SK-N-SH (cell line): Measurements from ENCODE around the gene GRAMD2A. TPM values are rescaled to one million over a fixed set of nuclear protein-coding genes. Genes with fewer than 3 reads are reported as not detected.

Source experiments
- CTCF ChIA-PET: fragments of 300-600, 350-600 bp; formaldehyde crosslinking; extraction: SDS; loops from one replicate; lab custom pipeline; 2021; lab: Yijun Ruan, JAX
- POLR2A ChIA-PET: fragments of 350-600 bp; sonication (Branson Sonifier 250); formaldehyde crosslinking; extraction: SDS; loops from one replicate; lab custom pipeline; 2020; ENCODE audit warnings: antibody characterized with exemption, inconsistent platforms; lab: Yijun Ruan, JAX
- DNase-seq: peaks from one replicate; pipeline ENCODE4 v3.0.0; 2012
- H2AFZ ChIP-seq: fragments of 200-600 bp; sonication (generic); 2 replicates; pipeline ENCODE4 v1.8.1; 2016; ENCODE audit warnings: antibody characterized with exemption, mild to moderate bottlenecking, low read depth
- H3F3A ChIP-seq: fragments of 200-600 bp; sonication (generic); replicated peaks from 2 replicates; pipeline ENCODE3; 2016; ENCODE audit warnings: antibody characterized with exemption, mild to moderate bottlenecking; ENCODE audit not compliant: insufficient read depth
- H3K27ac ChIP-seq, 2 experiments: fragments of 200-500 bp in 1 of 2; fragments of 200-600 bp in 1 of 2; sonication (Bioruptor generic) in 1 of 2; sonication (generic), shearing (Covaris generic) in 1 of 2; 2 replicates each; pipeline versions ENCODE4 v1.5.1 to v1.6.1; 2014 to 2016; ENCODE audit warnings: low read depth in 2 of 2, inconsistent platforms in 1 of 2, low read length in 1 of 2, mild to moderate bottlenecking in 1 of 2, mixed read lengths in 1 of 2
- H3K27me3 ChIP-seq: fragments of 200-600 bp; sonication (generic), shearing (Covaris generic); 2 replicates; pipeline ENCODE4 v1.6.1; 2016; ENCODE audit warnings: mixed run types; ENCODE audit not compliant: insufficient read depth
- H3K36me3 ChIP-seq, 2 experiments: fragments of 200-500 bp in 1 of 2; fragments of 200-600 bp in 1 of 2; sonication (Bioruptor generic) in 1 of 2; sonication (generic) in 1 of 2; replicated peaks in 1 of 2; 2 replicates each; pipeline versions ENCODE3 to v1.5.1; 2014 to 2016; ENCODE audit warnings: low read length in 1 of 2, mild to moderate bottlenecking in 1 of 2; ENCODE audit not compliant: insufficient read depth in 2 of 2, control insufficient read depth in 1 of 2
- H3K4me1 ChIP-seq, 2 experiments: fragments of 200-500 bp in 1 of 2; fragments of 200-600 bp in 1 of 2; sonication (Bioruptor generic) in 1 of 2; sonication (generic), shearing (Covaris generic) in 1 of 2; 2 replicates each; pipeline versions ENCODE4 v1.5.1 to v1.6.1; 2014 to 2016; ENCODE audit warnings: low read depth in 1 of 2, low read length in 1 of 2, mixed run types in 1 of 2; ENCODE audit not compliant: insufficient read depth in 2 of 2, control insufficient read depth in 1 of 2
- H3K4me2 ChIP-seq: fragments of 200-600 bp; sonication (generic), shearing (Covaris generic); 2 replicates; pipeline ENCODE4 v1.6.1; 2017; ENCODE audit warnings: mixed run types
- H3K4me3 ChIP-seq, 2 experiments: fragments of 200-500 bp in 1 of 2; fragments of 200-600 bp in 1 of 2; sonication (Bioruptor generic) in 1 of 2; sonication (generic), shearing (Covaris generic) in 1 of 2; 2 replicates each; pipeline versions ENCODE4 v1.5.1 to v1.8.1; 2014 to 2016; ENCODE audit warnings: low read depth in 2 of 2, inconsistent platforms in 1 of 2, low read length in 1 of 2, mild to moderate bottlenecking in 1 of 2, mixed read lengths in 1 of 2, moderate library complexity in 1 of 2
- H3K79me2 ChIP-seq: fragments of 200-600 bp; sonication (generic); 2 replicates; pipeline ENCODE4 v1.8.1; 2017; ENCODE audit warnings: mild to moderate bottlenecking; ENCODE audit not compliant: insufficient read depth
- H3K9ac ChIP-seq: fragments of 200-600 bp; sonication (generic); 2 replicates; pipeline ENCODE4 v1.6.1; 2017; ENCODE audit warnings: mixed run types
- H3K9me2 ChIP-seq: fragments of 200-600 bp; sonication (generic); 2 replicates; pipeline ENCODE4 v1.6.1; 2017; ENCODE audit warnings: mixed run types
- H3K9me3 ChIP-seq: fragments of 200-600 bp; sonication (generic); 2 replicates; pipeline ENCODE4 v1.6.1; 2017; ENCODE audit warnings: mixed run types, mild to moderate bottlenecking, moderate library complexity
- H4K20me1 ChIP-seq: fragments of 200-600 bp; sonication (generic); 2 replicates; pipeline ENCODE4 v1.6.1; 2017; ENCODE audit warnings: mild to moderate bottlenecking, mixed run types; ENCODE audit not compliant: insufficient read depth
- EP300 ChIP-seq, 2 experiments: IDR thresholded peaks; 2 replicates each; pipeline versions ENCODE4 v1.4.0 to v1.6.1; 2012; ENCODE audit warnings: borderline replicate concordance in 1 of 2, low read depth in 1 of 2, low read length in 1 of 2
- EZH2phosphoT487 ChIP-seq: fragments of 200-600 bp; sonication (generic); IDR thresholded peaks from 2 replicates; pipeline ENCODE4 v1.6.1; 2017; ENCODE audit warnings: low read depth, mixed run types, mild to moderate bottlenecking, antibody characterized with exemption, moderate library complexity, borderline replicate concordance
- FOXM1 ChIP-seq: IDR thresholded peaks from 2 replicates; pipeline ENCODE4 v1.4.0; 2012; ENCODE audit warnings: low read depth, mild to moderate bottlenecking
- GABPA ChIP-seq: IDR thresholded peaks from 2 replicates; pipeline ENCODE4 v1.4.0; 2012; ENCODE audit warnings: low read depth, mild to moderate bottlenecking
- NFIC ChIP-seq: IDR thresholded peaks from 2 replicates; pipeline ENCODE4 v1.4.0; 2012; ENCODE audit warnings: borderline replicate concordance
- PBX3 ChIP-seq: IDR thresholded peaks from 2 replicates; pipeline ENCODE4; 2012
- POLR2AphosphoS5 ChIP-seq: IDR thresholded peaks from 2 replicates; pipeline ENCODE4 v1.6.1; 2012; ENCODE audit warnings: low read depth, low read length
- RAD21 ChIP-seq: IDR thresholded peaks from 2 replicates; pipeline ENCODE4 v1.6.1; 2012; ENCODE audit warnings: mild to moderate bottlenecking, low read length
- RCOR1 ChIP-seq: fragments of 150-350 bp; IDR thresholded peaks from 2 replicates; pipeline ENCODE4 v1.6.1; 2017; ENCODE audit warnings: antibody characterized with exemption, low read length
- REST ChIP-seq: IDR thresholded peaks from 2 replicates; pipeline ENCODE4 v1.6.1; 2012; ENCODE audit warnings: mild to moderate bottlenecking, low read depth, low read length, moderate library complexity
- RFX5 ChIP-seq: IDR thresholded peaks from 2 replicates; pipeline ENCODE4 v1.6.1; 2012; ENCODE audit warnings: mild to moderate bottlenecking, improper control_type of control experiment, low read length
- SIN3A ChIP-seq: IDR thresholded peaks from 2 replicates; pipeline ENCODE4 v1.6.1; 2012; ENCODE audit warnings: low read depth, mild to moderate bottlenecking, low read length, moderate library complexity, borderline replicate concordance
- SMC3 ChIP-seq: IDR thresholded peaks from 2 replicates; pipeline ENCODE4 v1.6.1; 2012; ENCODE audit warnings: low read depth, low read length, improper control_type of control experiment
- TAF1 ChIP-seq: IDR thresholded peaks from 2 replicates; pipeline ENCODE4 v1.6.1; 2012; ENCODE audit warnings: low read depth, mild to moderate bottlenecking, low read length, moderate library complexity, borderline replicate concordance
- TEAD4 ChIP-seq: IDR thresholded peaks from 2 replicates; pipeline ENCODE4 v1.4.0; 2012; ENCODE audit warnings: mild to moderate bottlenecking, borderline replicate concordance; ENCODE audit not compliant: insufficient read depth
- USF1 ChIP-seq: IDR thresholded peaks from 2 replicates; pipeline ENCODE4 v1.4.0; 2012; ENCODE audit warnings: low read depth, borderline replicate concordance
- YY1 ChIP-seq: IDR thresholded peaks from 2 replicates; pipeline ENCODE4 v1.4.0; 2012; ENCODE audit warnings: low read depth, mild to moderate bottlenecking
- ZBTB33 ChIP-seq: IDR thresholded peaks from 2 replicates; pipeline ENCODE4 v1.4.0; 2012; ENCODE audit warnings: low read depth, borderline replicate concordance
- WGBS: methylation state at CpG from one replicate; pipeline ENCODE4 v1.1.6; 2017; ENCODE audit warnings: low lambda C conversion rate; 5-methylcytosine and 5-hydroxymethylcytosine counted together
- polyA plus RNA-seq, 3 experiments: library from polyadenylated mRNA; depleted of rRNA; stranded (reverse); fragments of >200 nt; gene quantifications; 2 replicates each; pipeline ENCODE4 v1.2.3, GENCODE V29; 2012

The GRAMD2A gene
- polyA plus RNA-seq, 1 of the 3 experiments (the other 2 are of a cell fraction): 0.10 TPM

GRCh38 chr15:72233769-72234168 lies 36.2 kb upstream of the GRAMD2A start:
- Histone ChIP-seq H3F3A (peaks cover 44% of the 10 kb centered on the region), H3K4me3 (no peak overlapping the region), H3K9ac (no peak overlapping the region), H2AFZ (no peak overlapping the region), H3K79me2 (peaks cover 60% of the 10 kb centered on the region), H4K20me1 (peaks cover 9% of the 10 kb centered on the region; the same call in 1 of the 2 replicates), H3K4me2 (no peak overlapping the region), H3K27ac (no peak overlapping the region), H3K27me3 (no peaks in the 10 kb centered on the region), H3K9me2 (no peaks in the 10 kb centered on the region), H3K36me3 (no peaks in the 10 kb centered on the region), H3K9me3 (no peaks in the 10 kb centered on the region), H3K4me1 (peaks cover 18 to 26% of the 10 kb centered on the region in 2 experiments)
- no peak for TF ChIP-seq SIN3A
- no peak for TF ChIP-seq YY1
- no peak for TF ChIP-seq USF1
- TF ChIP-seq EP300 (IDR thresholded peaks at IDR 0.05; ENCODE audit: borderline replicate concordance in 1 of 2, low read depth in 1 of 2, low read length in 1 of 2): no peak
- no peak for TF ChIP-seq REST
- no peak for TF ChIP-seq RAD21
- no peak for TF ChIP-seq FOXM1
- no peak for TF ChIP-seq POLR2AphosphoS5
- over 99% methylated on average over 6 of the region's 6 CpGs for WGBS
- no peak for DNase-seq
- ChIA-PET POLR2A (no interaction called here), CTCF (interaction anchor here (0.7 to 2.0 kb wide), 4 partner anchors 9 to 222 kb away, joined by 3 to 5 read pairs (median 5); no protein-coding TSS in a partner anchor)

- ChIA-PET POLR2A (interaction anchor here (1.0 to 3.3 kb wide), 6 partner anchors 10 to 88 kb away, joined by 3 to 28 read pairs (median 8); partner anchors contain the start of genes CELF6 and GRAMD2A), CTCF (interaction anchor here (1.0 to 3.5 kb wide), 5 partner anchors 9 to 34 kb away, joined by 3 to 23 read pairs (median 4); no protein-coding TSS in a partner anchor)
- H3K27ac ChIP-seq: peak overlapping the region; percentile 89 to 96
- no peak overlapping the region; the same call in 1 of the 2 replicates for H2AFZ ChIP-seq
- H3K4me1 ChIP-seq: peaks cover 22 to 32% of the 10 kb centered on the region in 2 experiments
- H3K4me3 ChIP-seq: peak overlapping the region; percentile 88 to 90
- peaks cover 46% of the 10 kb centered on the region for H3F3A ChIP-seq
- peak; percentile 44 for DNase-seq
- H4K20me1 ChIP-seq: peaks cover 26% of the 10 kb centered on the region
- H3K79me2 ChIP-seq: peaks cover 76% of the 10 kb centered on the region
- H3K36me3 ChIP-seq: peaks cover 0 to 7% of the 10 kb centered on the region in 2 experiments
- peak overlapping the region; percentile 96 for H3K9ac ChIP-seq
- H3K9me3 ChIP-seq: no peaks in the 10 kb centered on the region
- no peaks in the 10 kb centered on the region for H3K27me3 ChIP-seq
- peak overlapping the region; percentile 93 for H3K4me2 ChIP-seq
- 5% methylated on average over 16 of the region's 16 CpGs for WGBS
- H3K9me2 ChIP-seq: no peaks in the 10 kb centered on the region
- no peak for TF ChIP-seq GABPA
- peak; percentile 3; the same call in 1 of the 2 replicates for TF ChIP-seq RCOR1
- no peak for TF ChIP-seq POLR2AphosphoS5
- no peak for TF ChIP-seq SMC3
- no peak for TF ChIP-seq YY1
- no peak for TF ChIP-seq TEAD4
- TF ChIP-seq TAF1: peak; percentile 43; the same call in 1 of the 2 replicates
- no peak for TF ChIP-seq RAD21
- TF ChIP-seq ZBTB33: no peak
- TF ChIP-seq EZH2phosphoT487: no peak
- TF ChIP-seq PBX3: peak; percentile 69
- TF ChIP-seq NFIC: peak; percentile 43; the same call in 1 of the 2 replicates
- peak; percentile 90 for TF ChIP-seq RFX5
- TF ChIP-seq EP300 (IDR thresholded peaks at IDR 0.05; ENCODE audit: borderline replicate concordance in 1 of 2, low read depth in 1 of 2, low read length in 1 of 2): 0 out of 4 replicates have a peak, but pooled peaks of 1 of the 2 experiments have one; percentile 2
Measured at GRCh38 chr15:72231833-72232478, 34.4 kb upstream of the GRAMD2A start.
